ENCODE results near the gene KMT2B. TPM values are rescaled to one million over a fixed set of nuclear protein-coding genes. Genes with fewer than 3 reads are reported as not detected.

The KMT2B gene
- total and polyA plus RNA-seq, 2 of the 8 experiments (the other 6 are each of a cell fraction or from before 2014, with no cell fraction given) = 26.7 to 38.6 TPM

GRCh38 chr19:35786299-35787160 lies 68.7 kb downstream of the KMT2B start (continued):
- no peak for TF ChIP-seq CHD7 (IDR thresholded peaks at IDR 0.05; ENCODE audit: insufficient replicate concordance, low read length)
- TF ChIP-seq SIRT6 (IDR thresholded peaks at IDR 0.05; ENCODE audit: low read length) = no peak
- no peak for TF ChIP-seq ZNF274 (IDR thresholded peaks at IDR 0.05; ENCODE audit: borderline replicate concordance, extremely low read depth, low read length)
- no peak for TF ChIP-seq RFX5 (IDR thresholded peaks at IDR 0.05; ENCODE audit: borderline replicate concordance, low read depth, low read length)
- TF ChIP-seq SAP30 (IDR thresholded peaks at IDR 0.05; ENCODE audit: insufficient read depth, insufficient replicate concordance, low read length) = no peak
- no peak for TF ChIP-seq TAF1 (IDR thresholded peaks at IDR 0.05; ENCODE audit: low read depth, low read length)
- TF ChIP-seq SRF (IDR thresholded peaks at IDR 0.05; ENCODE audit: low read depth, low read length) = no peak
- no peak for TF ChIP-seq CBX5 (IDR thresholded peaks at IDR 0.05; ENCODE audit: low read depth, low read length)

Measured in H1 (cell line).